Measurements from ENCODE around the gene KLHL18. TPM values are rescaled to one million over a fixed set of nuclear protein-coding genes. Genes with fewer than 3 reads are reported as not detected.

KLHL18 gene
- total RNA-seq, 1 donor: 22.9 TPM

- no peak overlapping the region for H3K4me3 ChIP-seq (ENCODE audit: low read depth, low read length)
- DNase-seq (ENCODE audit: low read depth): peak; percentile 83
- TF ChIP-seq CTCF (IDR thresholded peaks at IDR 0.05; ENCODE audit: insufficient read depth, low read depth, low read length): no peak
Measured at GRCh38 chr3:47385796-47386195, 103.1 kb downstream of the KLHL18 start.

DNA sequence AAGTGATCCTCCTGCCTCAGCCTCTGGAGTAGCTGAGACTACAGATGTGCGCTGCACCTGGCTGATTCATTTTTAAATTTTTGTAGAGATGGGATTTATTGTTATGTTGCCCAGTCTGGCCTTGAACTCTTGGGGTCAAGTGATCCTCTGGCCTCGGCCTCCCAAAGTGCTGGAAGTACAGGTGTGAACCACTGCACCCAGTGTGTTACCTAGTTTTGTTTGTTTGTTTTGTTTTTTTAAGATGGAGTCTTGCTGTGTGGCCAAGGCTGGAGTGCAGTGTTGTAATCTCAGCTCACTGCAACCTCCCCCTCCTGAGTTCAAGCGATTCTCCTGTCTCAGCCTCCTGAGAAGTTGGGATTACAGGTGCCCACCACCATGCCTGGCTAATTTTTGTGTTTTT is 110.2 kb downstream of the KLHL18 start:
- H3K4me3 ChIP-seq (ENCODE audit: low read depth, low read length): no peak overlapping the region
- DNase-seq (ENCODE audit: low read depth): no peak
- no peak for TF ChIP-seq CTCF (IDR thresholded peaks at IDR 0.05; ENCODE audit: insufficient read depth, low read depth, low read length)

DNA sequence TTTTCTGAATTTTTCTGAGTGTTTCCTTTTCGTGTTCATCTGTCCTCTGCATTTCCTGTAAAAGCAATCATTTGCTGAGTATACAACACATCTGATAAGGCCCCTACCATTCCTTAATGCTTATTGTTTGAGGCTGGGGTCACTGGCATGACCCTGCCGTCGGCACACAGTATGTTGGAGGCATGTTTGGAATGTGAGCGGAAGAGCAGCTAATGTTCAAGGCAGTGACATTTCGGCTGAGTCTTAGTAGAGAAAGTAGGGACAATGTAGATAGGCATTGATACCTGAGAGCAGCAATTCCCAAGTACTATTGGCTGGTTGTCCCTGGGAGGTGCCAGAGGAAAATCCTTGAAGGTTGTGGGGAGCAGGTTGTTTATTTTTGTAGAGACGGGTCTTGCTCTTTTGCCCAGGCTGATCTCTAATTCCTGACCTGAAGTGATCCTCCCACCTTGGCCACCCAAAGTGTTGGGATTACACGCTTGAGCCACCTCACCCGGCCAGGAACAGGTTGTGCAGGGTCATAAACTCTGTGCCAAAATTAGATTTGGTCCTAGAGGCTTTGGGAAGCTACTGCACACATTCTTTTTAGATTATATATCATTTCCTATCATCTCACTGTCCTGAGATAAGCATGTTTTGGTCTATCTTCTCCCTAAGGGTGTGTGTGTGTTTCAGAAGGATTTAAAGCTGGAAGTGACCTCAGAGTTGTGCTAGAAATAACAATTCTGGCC is 111.6 kb downstream of the KLHL18 start:
- H3K4me3 ChIP-seq (ENCODE audit: low read depth, low read length): no peak overlapping the region
- TF ChIP-seq CTCF (IDR thresholded peaks at IDR 0.05; ENCODE audit: insufficient read depth, low read depth, low read length): peak; percentile 18
- peak; percentile 41 for DNase-seq (ENCODE audit: low read depth)

- H3K4me3 ChIP-seq (ENCODE audit: low read depth, low read length): no peak overlapping the region
- TF ChIP-seq CTCF (IDR thresholded peaks at IDR 0.05; ENCODE audit: insufficient read depth, low read depth, low read length): no peak
- DNase-seq (ENCODE audit: low read depth): peak; percentile 48
Measured at GRCh38 chr3:47394881-47395280, 112.1 kb downstream of the KLHL18 start.

Small RNA genes within 50 kb of the gene (small RNA-seq; reads per million reads assigned to genes)
- gene SNORD13P3: 3.8 reads per million, percentile 75 among the genes with 10 or more reads in this experiment

Other genes with a start within 250 kb of the KLHL18 start
- gene SETD2, start 118.8 kb upstream of the KLHL18 start, total RNA-seq: 40.3 and 45.3 TPM in 2 replicates
- gene KIF9, start 145 bp upstream of the KLHL18 start, total RNA-seq: 1.6 and 2.2 TPM in 2 replicates
- 20.7 and 25.4 TPM in 2 replicates for gene PTPN23, start 98.1 kb downstream of the KLHL18 start, total RNA-seq
- gene SCAP, start 193.0 kb downstream of the KLHL18 start, total RNA-seq: 50.3 and 66.5 TPM in 2 replicates
- 30.6 and 39.3 TPM in 2 replicates for gene ELP6, start 230.8 kb downstream of the KLHL18 start, total RNA-seq

All from fibroblast of villous mesenchyme (primary cell).